Panc1 (cell line): ENCODE measurements around the gene FUT8. TPM values are rescaled to one million over a fixed set of nuclear protein-coding genes. Genes with fewer than 3 reads are reported as not detected.

Experiments
- ATAC-seq: fragments of 200-7000 bp; cut with Tn5 transposase; 2 replicates; pipeline ENCODE4 v1.9.1; 2020; ENCODE audit warnings: mild to moderate bottlenecking, moderate library complexity
- BruUV-seq: library from RNA; stranded (reverse); fragments of 400-500 nt; replicated peaks from 2 replicates; lab custom pipeline; 2021; lab: Mats Ljungman, UMichigan
- CTCF ChIA-PET: fragments of 300-600 bp; sonication (Branson Sonifier 250); formaldehyde crosslinking; loops from one replicate; lab custom pipeline; 2022; ENCODE audit warnings: antibody characterized with exemption; lab: Charles Lee
- POLR2A ChIA-PET: fragments of 300-600 bp; sonication (Branson Sonifier 250); formaldehyde crosslinking; loops from one replicate; lab custom pipeline; 2022; ENCODE audit warnings: antibody characterized with exemption; lab: Charles Lee
- DNase-seq: peaks from one replicate; pipeline ENCODE4 v3.0.0-alpha.2; 2010; ENCODE audit warnings: low read depth, low spot score
- H3K27ac ChIP-seq: 2 replicates; pipeline ENCODE4 v1.5.1; 2011; ENCODE audit warnings: mild to moderate bottlenecking, low read length, inconsistent platforms
- H3K27me3 ChIP-seq: fragments of 200-500 bp; sonication (Bioruptor generic); 2 replicates; pipeline ENCODE4 v1.6.0; 2014; ENCODE audit warnings: low read length, inconsistent platforms; ENCODE audit not compliant: control insufficient read depth, insufficient read depth
- H3K36me3 ChIP-seq: fragments of 200-500 bp; sonication (Bioruptor generic); 2 replicates; pipeline ENCODE4 v1.5.1; 2014; ENCODE audit warnings: inconsistent platforms, mild to moderate bottlenecking, low read length, moderate library complexity; ENCODE audit not compliant: control insufficient read depth, insufficient read depth
- H3K4me1 ChIP-seq: 2 replicates; pipeline ENCODE4 v1.5.1; 2011; ENCODE audit warnings: inconsistent platforms, mild to moderate bottlenecking, low read length, moderate library complexity; ENCODE audit not compliant: control insufficient read depth, insufficient read depth
- H3K4me3 ChIP-seq, 2 experiments: 2 replicates each; pipeline ENCODE4 v1.5.1; 2011 to 2012; ENCODE audit warnings: low read depth in 2 of 2, low read length in 2 of 2, mild to moderate bottlenecking in 2 of 2, inconsistent platforms in 1 of 2, moderate library complexity in 1 of 2
- H3K9me3 ChIP-seq: fragments of 200-500 bp; sonication (Bioruptor generic); 2 replicates; pipeline ENCODE4 v1.5.1; 2014; ENCODE audit warnings: low read depth, mild to moderate bottlenecking, inconsistent platforms, low read length, moderate library complexity; ENCODE audit not compliant: control insufficient read depth, insufficient read depth
- POLR2AphosphoS5 ChIP-seq: IDR thresholded peaks from 2 replicates; pipeline ENCODE4 v1.6.1; 2012; ENCODE audit warnings: mild to moderate bottlenecking, low read depth, low read length, moderate library complexity
- SIN3A ChIP-seq: IDR thresholded peaks from 2 replicates; pipeline ENCODE4 v1.6.1; 2012; ENCODE audit warnings: low read depth, mild to moderate bottlenecking, low read length, moderate library complexity, borderline replicate concordance; ENCODE audit not compliant: insufficient read depth
- TCF7L2 ChIP-seq: IDR thresholded peaks from 2 replicates; pipeline ENCODE4 v1.6.1; 2011; ENCODE audit warnings: mild to moderate bottlenecking, low read depth, low read length, inconsistent platforms
- in situ Hi-C: cut with HindIII; loops from 2 replicates; pipeline ENCODE4 v1.10.0; 2016; ENCODE audit warnings: low sequenced_read_pairs, low pct_unique_long_range_greater_than_20kb
- intact Hi-C: fragments of 100-400 bp; cut with micrococcal nuclease; formaldehyde crosslinking; loops from one replicate; pipeline ENCODE4 v1.10.0; 2022; ENCODE audit not compliant: unreplicated experiment
- total RNA-seq: library from RNA; stranded (reverse); gene quantifications from one replicate; pipeline ENCODE4 v1.2.1, GENCODE V29; 2021; ENCODE audit not compliant: unreplicated experiment
- TF ChIP-seq, protein P1 (sequence below), 2 experiments: IDR thresholded peaks; 2 replicates each; pipeline ENCODE4 v1.6.1; 2011 to 2012; ENCODE audit warnings: low read depth in 2 of 2, control low read depth in 1 of 2, low read length in 1 of 2, mild to moderate bottlenecking in 1 of 2, moderate library complexity in 1 of 2; ENCODE audit not compliant: insufficient read depth in 1 of 2
- TF ChIP-seq, protein P2 (sequence below): fragments of 450-650 bp; IDR thresholded peaks from 2 replicates; pipeline ENCODE4 v1.5.1; 2017; ENCODE audit warnings: mild to moderate bottlenecking

FUT8 gene
- total RNA-seq, 1 experiment from 2014 or later, result 31.4 TPM

DNA sequence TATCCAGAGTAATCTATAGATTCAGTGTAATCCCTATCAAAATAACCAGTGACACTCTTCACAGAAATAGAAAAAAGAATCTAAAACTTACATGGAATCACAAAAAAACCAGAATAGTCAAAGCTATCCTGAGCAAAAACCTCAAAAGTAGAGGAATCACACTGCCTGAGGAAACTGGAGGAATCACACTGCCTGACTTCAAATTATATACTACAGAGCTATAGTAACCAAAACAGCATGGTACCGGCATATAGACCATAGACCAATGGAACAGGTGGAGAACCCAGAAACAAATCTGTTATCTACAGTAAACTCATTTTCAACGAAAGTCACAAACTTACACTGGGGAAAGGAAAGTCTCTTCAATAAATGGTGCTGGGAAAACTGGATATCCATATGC, 244.0 kb downstream of the FUT8 start:
- H3K4me1 ChIP-seq, result no peaks in the 10 kb centered on the region
- ChIA-PET CTCF (no interaction called here), POLR2A (no interaction called here)
- no TSS peak for BruUV-seq
- no peak overlapping the region for H3K4me3 ChIP-seq
- no peak overlapping the region for H3K27ac ChIP-seq
- H3K27me3 ChIP-seq, result no peaks in the 10 kb centered on the region
- DNase-seq, result no peak
- no peaks in the 10 kb centered on the region for H3K9me3 ChIP-seq
- TF ChIP-seq TCF7L2 (no peak), SIN3A (no peak), POLR2AphosphoS5 (no peak)
- TF ChIP-seq, protein P1, sequence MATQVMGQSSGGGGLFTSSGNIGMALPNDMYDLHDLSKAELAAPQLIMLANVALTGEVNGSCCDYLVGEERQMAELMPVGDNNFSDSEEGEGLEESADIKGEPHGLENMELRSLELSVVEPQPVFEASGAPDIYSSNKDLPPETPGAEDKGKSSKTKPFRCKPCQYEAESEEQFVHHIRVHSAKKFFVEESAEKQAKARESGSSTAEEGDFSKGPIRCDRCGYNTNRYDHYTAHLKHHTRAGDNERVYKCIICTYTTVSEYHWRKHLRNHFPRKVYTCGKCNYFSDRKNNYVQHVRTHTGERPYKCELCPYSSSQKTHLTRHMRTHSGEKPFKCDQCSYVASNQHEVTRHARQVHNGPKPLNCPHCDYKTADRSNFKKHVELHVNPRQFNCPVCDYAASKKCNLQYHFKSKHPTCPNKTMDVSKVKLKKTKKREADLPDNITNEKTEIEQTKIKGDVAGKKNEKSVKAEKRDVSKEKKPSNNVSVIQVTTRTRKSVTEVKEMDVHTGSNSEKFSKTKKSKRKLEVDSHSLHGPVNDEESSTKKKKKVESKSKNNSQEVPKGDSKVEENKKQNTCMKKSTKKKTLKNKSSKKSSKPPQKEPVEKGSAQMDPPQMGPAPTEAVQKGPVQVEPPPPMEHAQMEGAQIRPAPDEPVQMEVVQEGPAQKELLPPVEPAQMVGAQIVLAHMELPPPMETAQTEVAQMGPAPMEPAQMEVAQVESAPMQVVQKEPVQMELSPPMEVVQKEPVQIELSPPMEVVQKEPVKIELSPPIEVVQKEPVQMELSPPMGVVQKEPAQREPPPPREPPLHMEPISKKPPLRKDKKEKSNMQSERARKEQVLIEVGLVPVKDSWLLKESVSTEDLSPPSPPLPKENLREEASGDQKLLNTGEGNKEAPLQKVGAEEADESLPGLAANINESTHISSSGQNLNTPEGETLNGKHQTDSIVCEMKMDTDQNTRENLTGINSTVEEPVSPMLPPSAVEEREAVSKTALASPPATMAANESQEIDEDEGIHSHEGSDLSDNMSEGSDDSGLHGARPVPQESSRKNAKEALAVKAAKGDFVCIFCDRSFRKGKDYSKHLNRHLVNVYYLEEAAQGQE (IDR thresholded peaks at IDR 0.05; ENCODE audit: insufficient read depth in 1 of 2, low read depth in 2 of 2, low read length in 1 of 2), result no peak
- TF ChIP-seq, protein P2, sequence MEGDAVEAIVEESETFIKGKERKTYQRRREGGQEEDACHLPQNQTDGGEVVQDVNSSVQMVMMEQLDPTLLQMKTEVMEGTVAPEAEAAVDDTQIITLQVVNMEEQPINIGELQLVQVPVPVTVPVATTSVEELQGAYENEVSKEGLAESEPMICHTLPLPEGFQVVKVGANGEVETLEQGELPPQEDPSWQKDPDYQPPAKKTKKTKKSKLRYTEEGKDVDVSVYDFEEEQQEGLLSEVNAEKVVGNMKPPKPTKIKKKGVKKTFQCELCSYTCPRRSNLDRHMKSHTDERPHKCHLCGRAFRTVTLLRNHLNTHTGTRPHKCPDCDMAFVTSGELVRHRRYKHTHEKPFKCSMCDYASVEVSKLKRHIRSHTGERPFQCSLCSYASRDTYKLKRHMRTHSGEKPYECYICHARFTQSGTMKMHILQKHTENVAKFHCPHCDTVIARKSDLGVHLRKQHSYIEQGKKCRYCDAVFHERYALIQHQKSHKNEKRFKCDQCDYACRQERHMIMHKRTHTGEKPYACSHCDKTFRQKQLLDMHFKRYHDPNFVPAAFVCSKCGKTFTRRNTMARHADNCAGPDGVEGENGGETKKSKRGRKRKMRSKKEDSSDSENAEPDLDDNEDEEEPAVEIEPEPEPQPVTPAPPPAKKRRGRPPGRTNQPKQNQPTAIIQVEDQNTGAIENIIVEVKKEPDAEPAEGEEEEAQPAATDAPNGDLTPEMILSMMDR, result no peak
- in situ Hi-C loops, result no loop called here
- no peaks in the 10 kb centered on the region for H3K36me3 ChIP-seq
- no peak for ATAC-seq
- intact Hi-C loops, result no loop called here

DNA sequence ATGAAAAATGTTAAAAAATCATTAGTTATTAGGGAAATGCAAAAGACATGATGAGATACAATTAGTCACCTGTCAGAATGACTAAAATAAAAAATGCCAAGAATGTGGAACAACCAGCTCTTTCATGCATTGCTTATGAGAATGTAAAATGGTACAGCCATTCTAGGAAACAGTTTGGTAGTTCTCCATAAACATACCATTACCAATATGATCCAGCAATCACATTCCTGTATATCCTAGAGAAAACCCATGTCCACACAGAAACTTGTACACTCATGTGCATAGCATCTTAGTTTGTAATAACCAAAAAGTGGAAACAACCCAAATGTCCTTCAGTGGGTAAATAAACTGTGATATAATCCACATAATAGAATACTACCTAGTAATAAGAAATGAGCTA, 245.7 kb downstream of the FUT8 start:
- Histone ChIP-seq H3K27ac (no peak overlapping the region), H3K27me3 (no peaks in the 10 kb centered on the region), H3K9me3 (no peaks in the 10 kb centered on the region), H3K4me3 (no peak overlapping the region), H3K36me3 (no peaks in the 10 kb centered on the region), H3K4me1 (no peaks in the 10 kb centered on the region)
- ChIA-PET POLR2A (no interaction called here), CTCF (no interaction called here)
- no peak for DNase-seq
- no TSS peak for BruUV-seq
- TF ChIP-seq, protein P1 (IDR thresholded peaks at IDR 0.05; ENCODE audit: insufficient read depth in 1 of 2, low read depth in 2 of 2, low read length in 1 of 2), result no peak
- TF ChIP-seq TCF7L2, result no peak
- TF ChIP-seq POLR2AphosphoS5, result no peak
- no peak for TF ChIP-seq SIN3A
- TF ChIP-seq, protein P2, result no peak
- in situ Hi-C loops, result no loop called here
- no peak for ATAC-seq
- intact Hi-C loops, result no loop called here
